PC-9 (cell line): ENCODE measurements around the gene KIF2A.

Experiments used
- EZH2 ChIP-seq: fragments of 200-600 bp; sonication (generic); IDR thresholded peaks from 2 replicates; pipeline ENCODE4 v1.8.0; 2017; ENCODE audit warnings: antibody characterized with exemption, low read depth
- TF ChIP-seq, protein P1 (sequence below): fragments of 200-600 bp; sonication (generic); conservative IDR thresholded peaks from 2 replicates; pipeline ENCODE4 v1.6.1; 2017; ENCODE audit warnings: mixed run types, antibody characterized with exemption, mild to moderate bottlenecking, moderate library complexity

DNA sequence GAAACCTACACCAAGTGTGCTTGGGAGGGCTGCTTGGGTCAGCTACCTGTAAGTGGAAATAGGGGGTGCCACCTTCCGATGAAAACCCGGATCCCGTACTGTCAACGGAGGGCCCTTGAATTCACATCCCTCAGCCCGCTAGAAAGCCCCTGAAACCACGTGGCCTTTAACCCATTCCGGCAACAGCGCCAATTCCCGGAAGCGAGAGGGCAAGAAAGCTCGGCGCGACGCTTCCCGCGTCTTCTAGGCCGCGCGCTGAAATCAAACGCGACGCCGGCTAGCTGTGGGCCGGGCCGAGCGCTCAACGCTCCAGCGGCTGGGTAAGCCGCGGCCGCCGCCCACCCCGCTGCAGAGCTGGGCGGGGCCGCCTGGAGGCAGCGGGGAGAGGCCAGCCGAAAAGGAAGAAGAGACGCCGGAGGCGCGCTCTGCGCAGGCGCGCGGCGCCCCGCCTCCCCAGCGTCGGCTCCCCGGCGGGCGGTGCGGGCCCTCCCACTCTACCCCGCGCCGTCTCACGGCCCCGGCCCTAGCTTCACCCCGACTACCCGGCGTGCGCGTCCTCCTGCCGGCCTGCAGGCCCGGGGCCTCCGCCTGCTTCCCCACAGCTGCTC is at the start of gene KIF2A:
- TF ChIP-seq, protein P1, sequence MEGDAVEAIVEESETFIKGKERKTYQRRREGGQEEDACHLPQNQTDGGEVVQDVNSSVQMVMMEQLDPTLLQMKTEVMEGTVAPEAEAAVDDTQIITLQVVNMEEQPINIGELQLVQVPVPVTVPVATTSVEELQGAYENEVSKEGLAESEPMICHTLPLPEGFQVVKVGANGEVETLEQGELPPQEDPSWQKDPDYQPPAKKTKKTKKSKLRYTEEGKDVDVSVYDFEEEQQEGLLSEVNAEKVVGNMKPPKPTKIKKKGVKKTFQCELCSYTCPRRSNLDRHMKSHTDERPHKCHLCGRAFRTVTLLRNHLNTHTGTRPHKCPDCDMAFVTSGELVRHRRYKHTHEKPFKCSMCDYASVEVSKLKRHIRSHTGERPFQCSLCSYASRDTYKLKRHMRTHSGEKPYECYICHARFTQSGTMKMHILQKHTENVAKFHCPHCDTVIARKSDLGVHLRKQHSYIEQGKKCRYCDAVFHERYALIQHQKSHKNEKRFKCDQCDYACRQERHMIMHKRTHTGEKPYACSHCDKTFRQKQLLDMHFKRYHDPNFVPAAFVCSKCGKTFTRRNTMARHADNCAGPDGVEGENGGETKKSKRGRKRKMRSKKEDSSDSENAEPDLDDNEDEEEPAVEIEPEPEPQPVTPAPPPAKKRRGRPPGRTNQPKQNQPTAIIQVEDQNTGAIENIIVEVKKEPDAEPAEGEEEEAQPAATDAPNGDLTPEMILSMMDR, result no peak
- TF ChIP-seq EZH2, result no peak
